Kidney epithelial cell (primary cell): ENCODE measurements around the gene SEC14L2. TPM values are rescaled to one million over a fixed set of nuclear protein-coding genes. Genes with fewer than 3 reads are reported as not detected.
"Not testable (repeated sequence)": the region's sequence is repeated elsewhere in the genome, so short reads cannot be mapped to it uniquely, and the experiment has no call there.

Source experiments
- DNase-seq: peaks from one replicate; pipeline ENCODE4 v3.0.0-alpha.2; 2010; ENCODE audit warnings: low read depth
- H3K27me3 ChIP-seq: 2 replicates; pipeline ENCODE4 v1.6.0; 2011; ENCODE audit warnings: low read length; ENCODE audit not compliant: control insufficient read depth, insufficient read depth
- H3K36me3 ChIP-seq: 2 replicates; pipeline ENCODE4 v1.5.1; 2011; ENCODE audit warnings: low read length; ENCODE audit not compliant: control insufficient read depth, insufficient read depth
- H3K4me3 ChIP-seq: 2 replicates; pipeline ENCODE4 v1.5.1; 2011; ENCODE audit warnings: low read depth, mild to moderate bottlenecking, control low read depth, low read length
- CTCF ChIP-seq: IDR thresholded peaks from 2 replicates; pipeline ENCODE4 v1.5.1; 2011; ENCODE audit warnings: mild to moderate bottlenecking, moderate library complexity, low read length, control low read depth, inconsistent platforms; ENCODE audit not compliant: insufficient read depth, poor library complexity, severe bottlenecking
- total RNA-seq: library from RNA; depleted of rRNA; stranded (reverse); fragments of >200 nt; gene quantifications from 2 replicates; pipeline ENCODE4 v1.2.3, GENCODE V29; 2015

The SEC14L2 gene
- total RNA-seq, 1 donor from 2014 or later: 31.7 TPM

DNA sequence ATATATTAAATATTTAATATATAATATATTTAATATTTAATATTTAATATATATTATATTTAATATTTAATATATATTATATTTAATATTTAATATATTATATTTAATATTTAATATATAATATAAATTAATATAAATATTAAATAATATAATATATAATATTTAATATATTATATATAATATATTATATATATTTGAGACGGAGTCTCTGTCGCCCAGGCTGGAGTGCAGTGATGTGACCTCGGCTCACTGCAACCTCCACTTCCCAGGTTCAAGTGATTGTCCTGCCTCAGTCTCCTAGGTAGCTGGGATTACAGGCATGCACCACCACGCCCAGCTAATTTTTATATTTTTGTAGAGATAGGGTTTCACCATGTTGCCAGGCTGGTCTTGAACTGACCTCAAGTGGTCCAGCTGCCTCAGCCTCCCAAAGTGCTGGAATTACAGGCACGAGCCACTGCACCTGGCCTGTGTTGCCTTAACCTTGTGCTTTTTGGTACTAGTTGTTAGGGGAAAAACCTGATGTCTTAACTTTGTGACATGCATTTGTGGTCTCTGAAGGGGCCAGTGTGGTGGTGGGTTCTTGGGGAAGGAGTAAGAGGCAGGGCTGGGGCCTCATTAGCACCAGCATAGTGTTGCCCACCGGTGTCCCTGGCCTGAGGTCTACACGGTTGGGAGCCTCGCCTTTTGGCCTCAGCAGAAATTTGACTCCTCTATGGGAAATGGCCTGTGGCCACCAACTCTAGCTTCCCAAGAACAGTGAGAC lies 58.4 kb downstream of the SEC14L2 start:
- DNase-seq: no peak
- no peak for TF ChIP-seq CTCF
- Histone ChIP-seq H3K36me3 (no peaks in the 10 kb centered on the region), H3K27me3 (peaks cover 4% of the 10 kb centered on the region), H3K4me3 (no peak overlapping the region)

GRCh38 chr22:30457981-30458380 lies 61.2 kb downstream of the SEC14L2 start:
- no peaks in the 10 kb centered on the region for H3K27me3 ChIP-seq
- no peaks in the 10 kb centered on the region for H3K36me3 ChIP-seq
- TF ChIP-seq CTCF: no peak
- no peak overlapping the region for H3K4me3 ChIP-seq
- DNase-seq: no peak

DNA sequence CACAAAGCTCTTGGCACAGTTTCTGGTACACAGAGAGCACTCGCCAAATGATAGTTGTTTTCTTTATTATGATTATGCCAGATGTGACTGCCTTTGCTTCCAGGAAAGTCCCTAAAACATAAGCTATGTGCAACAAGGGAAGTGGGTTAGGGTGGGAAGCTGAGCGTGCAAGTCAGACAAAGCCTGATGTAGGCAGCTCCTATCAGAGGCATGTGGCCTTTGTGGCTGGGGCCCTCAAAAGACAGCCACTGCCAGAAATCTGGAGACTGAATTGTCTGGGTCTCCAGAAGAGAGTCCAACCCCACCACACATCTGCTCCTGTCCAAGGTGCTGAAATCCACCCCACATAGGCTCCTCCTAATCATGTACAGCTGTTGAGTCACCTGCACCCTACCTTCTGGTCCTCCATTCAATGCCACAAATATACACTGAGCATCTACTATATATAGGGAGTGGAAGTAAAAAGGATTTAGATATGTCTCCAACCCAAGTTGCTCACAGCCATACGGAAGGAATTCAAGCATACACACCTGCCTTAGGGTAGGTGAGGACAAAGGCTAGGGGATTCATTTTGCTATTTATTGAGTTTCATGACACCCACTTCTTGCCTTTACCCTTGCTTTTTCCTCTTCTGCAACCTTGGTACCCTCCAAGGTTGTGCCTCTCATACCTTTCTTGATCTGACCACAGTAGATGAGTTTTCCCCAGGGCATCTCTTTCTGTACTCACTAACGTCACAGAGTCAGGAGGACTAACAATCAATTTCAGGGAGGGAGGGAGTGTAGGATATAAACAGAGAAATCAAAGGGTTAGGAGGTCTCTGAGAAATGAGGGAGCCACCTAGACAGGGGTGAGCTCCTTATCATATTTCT lies 62.6 kb downstream of the SEC14L2 start:
- no peak for TF ChIP-seq CTCF
- Histone ChIP-seq H3K36me3 (no peaks in the 10 kb centered on the region), H3K4me3 (no peak overlapping the region), H3K27me3 (no peaks in the 10 kb centered on the region)
- no peak for DNase-seq

GRCh38 chr22:30460147-30460546 lies 63.3 kb downstream of the SEC14L2 start:
- Histone ChIP-seq H3K27me3 (no peaks in the 10 kb centered on the region), H3K4me3 (no peak overlapping the region), H3K36me3 (no peaks in the 10 kb centered on the region)
- TF ChIP-seq CTCF: no peak
- no peak for DNase-seq

DNA sequence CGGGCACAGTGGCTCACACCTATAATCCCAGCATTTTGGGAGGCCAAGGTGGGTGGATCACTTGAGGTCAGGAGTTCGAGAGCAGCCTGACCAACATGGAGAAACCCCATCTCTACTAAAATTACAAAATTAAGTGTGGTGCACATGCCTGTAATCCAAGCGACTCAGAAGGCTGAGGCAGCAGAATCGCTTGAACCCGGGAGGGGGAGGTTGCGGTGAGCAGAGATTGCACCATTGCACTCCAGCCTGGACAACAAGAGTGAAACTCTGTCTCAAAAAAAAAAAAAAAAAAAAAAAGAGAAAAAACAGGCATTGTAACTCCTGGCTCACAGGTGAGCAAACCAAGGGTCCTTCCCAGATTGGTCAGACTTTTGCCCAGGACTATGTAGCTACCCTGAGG lies 63.7 kb downstream of the SEC14L2 start:
- not testable (repeated sequence) for H3K27me3 ChIP-seq, H3K36me3 ChIP-seq, H3K4me3 ChIP-seq, DNase-seq

DNA sequence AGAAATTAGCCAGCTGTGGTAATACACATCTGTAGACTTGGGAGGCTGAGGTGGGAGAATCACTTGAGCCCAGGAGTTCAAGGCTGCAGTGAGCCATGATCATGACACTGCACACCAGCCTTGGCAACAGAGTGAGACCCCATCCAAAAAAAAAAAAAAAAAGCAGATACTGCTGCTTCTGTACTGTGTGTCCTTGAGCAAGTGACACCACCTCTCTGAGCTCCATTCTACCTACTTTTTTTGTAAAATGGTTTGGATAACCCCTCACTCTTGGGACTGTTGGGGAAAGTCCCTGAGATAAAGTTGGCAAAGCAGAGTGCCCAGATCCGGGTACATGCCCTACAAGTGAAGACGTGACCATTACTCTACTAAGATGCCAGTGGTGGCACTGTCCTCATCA lies 72.3 kb downstream of the SEC14L2 start:
- DNase-seq: no peak
- H3K36me3 ChIP-seq: no peaks in the 10 kb centered on the region
- H3K4me3 ChIP-seq: no peak overlapping the region
- peaks cover 9% of the 10 kb centered on the region for H3K27me3 ChIP-seq
- no peak for TF ChIP-seq CTCF
